BLaER1 treated with 17β-estradiol and CSF1 and Interleukin-3, amounts not matched to agents 10 nM and 100 nM (cell line): ENCODE measurements around the gene RNU1-3.
"Not testable (repeated sequence)": the region's sequence is repeated elsewhere in the genome, so short reads cannot be mapped to it uniquely, and the experiment has no call there.

Experiments used
- H3K27ac ChIP-seq, 11 experiments: shearing (Covaris generic); formaldehyde crosslinking; 2 replicates each; pipeline ENCODE4 v1.8.1; 2022
- H3K27me3 ChIP-seq, 11 experiments: shearing (Covaris generic); formaldehyde crosslinking; 2 replicates each; pipeline ENCODE4 v1.8.1; 2022
- H3K36me3 ChIP-seq, 11 experiments: shearing (Covaris generic); formaldehyde crosslinking; 2 replicates each; pipeline ENCODE4 v1.8.1; 2022
- H3K4me1 ChIP-seq, 10 experiments: shearing (Covaris generic); formaldehyde crosslinking; 2 replicates each; pipeline ENCODE4 v1.8.1; 2022
- H3K4me2 ChIP-seq, 11 experiments: shearing (Covaris generic); formaldehyde crosslinking; 2 replicates each; pipeline ENCODE4 v1.8.1; 2022
- H3K4me3 ChIP-seq, 10 experiments: shearing (Covaris generic); formaldehyde crosslinking; 2 replicates each; pipeline ENCODE4 v1.8.1; 2022
- H3K9ac ChIP-seq, 11 experiments: shearing (Covaris generic); formaldehyde crosslinking; 2 replicates each; pipeline ENCODE4 v1.8.1; 2022
- H3K9me3 ChIP-seq, 11 experiments: shearing (Covaris generic); formaldehyde crosslinking; replicated peaks in 1 of 11; 2 replicates each; pipeline ENCODE4 v1.8.1; 2022
- H4K20me1 ChIP-seq, 11 experiments: shearing (Covaris generic); formaldehyde crosslinking; 2 replicates each; pipeline ENCODE4 v1.8.1; 2022
- Cebpa-rat ChIP-seq, 11 experiments: shearing (Covaris generic); IDR thresholded peaks; 2 replicates each; pipeline ENCODE4 v1.8.1; 2022

Gene RNU1-3

GRCh38 chr1:16644482-16645270, 22.1 kb downstream of the RNU1-3 start:
- not testable (repeated sequence) for H3K9me3 ChIP-seq, H3K27me3 ChIP-seq
- peak overlapping the region; percentile 73 to 89 (median 82) for H3K27ac ChIP-seq
- H3K4me3 ChIP-seq = peak overlapping the region; percentile 72 to 82 (median 77)
- peak overlapping the region; percentile 81 to 91 (median 88) for H3K9ac ChIP-seq
- peak overlapping the region; percentile 87 to 96 (median 92) for H3K4me2 ChIP-seq
- peaks cover 0 to 24% (median 11%) of the 10 kb centered on the region in 11 experiments; a peak in 11 of 22 replicates for H3K36me3 ChIP-seq
- H3K4me1 ChIP-seq = peaks cover 26 to 32% (median 30%) of the 10 kb centered on the region in 10 experiments
- H4K20me1 ChIP-seq = peaks cover under 1 to 40% (median 25%) of the 10 kb centered on the region in 11 experiments; a peak in 15 of 22 replicates

GRCh38 chr1:16644193-16644481, 22.6 kb downstream of the RNU1-3 start:
- Histone ChIP-seq H3K27ac (peak overlapping the region; percentile 73 to 89 (median 82)), H3K4me2 (peak overlapping the region; percentile 87 to 96 (median 92))
- no peak for TF ChIP-seq Cebpa-rat (IDR thresholded peaks at IDR 0.05)

GRCh38 chr1:16643476-16644192, 23.1 kb downstream of the RNU1-3 start:
- Histone ChIP-seq H3K4me2 (peak overlapping the region; percentile 87 to 96 (median 92)), H3K4me1 (peaks cover 26 to 32% (median 30%) of the 10 kb centered on the region in 10 experiments), H3K27ac (peak overlapping the region; percentile 73 to 89 (median 82); a peak in 21 of 22 replicates), H4K20me1 (peaks cover 6 to 50% (median 36%) of the 10 kb centered on the region in 11 experiments; a peak in 17 of 22 replicates), H3K4me3 (peak overlapping the region; percentile 72 to 82 (median 77)), H3K36me3 (peaks cover 0 to 33% (median 11%) of the 10 kb centered on the region in 11 experiments; a peak in 13 of 22 replicates), H3K9ac (peak overlapping the region; percentile 81 to 91 (median 88))
- H3K9me3 ChIP-seq, H3K27me3 ChIP-seq: not testable (repeated sequence)

More at GRCh38 chr1:16644193-16644481, 22.6 kb downstream of the RNU1-3 start:
- Histone ChIP-seq H3K36me3 (peaks cover 0 to 29% (median 11%) of the 10 kb centered on the region in 11 experiments; a peak in 13 of 22 replicates), H3K4me3 (peak overlapping the region; percentile 72 to 82 (median 77)), H4K20me1 (peaks cover 6 to 45% (median 31%) of the 10 kb centered on the region in 11 experiments; a peak in 16 of 22 replicates), H3K9me3 (no peaks in the 10 kb centered on the region), H3K9ac (peak overlapping the region; percentile 81 to 91 (median 88)), H3K27me3 (no peaks in the 10 kb centered on the region), H3K4me1 (peaks cover 26 to 32% (median 30%) of the 10 kb centered on the region in 10 experiments)

GRCh38 chr1:16643001-16643411, 23.7 kb downstream of the RNU1-3 start:
- H3K9me3 ChIP-seq, H3K27ac ChIP-seq, H3K27me3 ChIP-seq: not testable (repeated sequence)
- peaks cover 6 to 57% (median 42%) of the 10 kb centered on the region in 11 experiments; a peak in 17 of 22 replicates for H4K20me1 ChIP-seq
- H3K4me1 ChIP-seq = peaks cover 26 to 32% (median 30%) of the 10 kb centered on the region in 10 experiments
- H3K36me3 ChIP-seq = peaks cover 0 to 33% (median 11%) of the 10 kb centered on the region in 11 experiments; a peak in 13 of 22 replicates
- H3K4me2 ChIP-seq = peak overlapping the region; percentile 87 to 96 (median 92)
- H3K4me3 ChIP-seq = peak overlapping the region; percentile 72 to 82 (median 77); a peak in 17 of 20 replicates
- H3K9ac ChIP-seq = peak overlapping the region; percentile 81 to 91 (median 88)

GRCh38 chr1:16642025-16642966, 24.5 kb downstream of the RNU1-3 start:
- H3K9ac ChIP-seq = peak overlapping the region; percentile 81 to 91 (median 88)
- peaks cover 26 to 32% (median 30%) of the 10 kb centered on the region in 10 experiments for H3K4me1 ChIP-seq
- not testable (repeated sequence) for H3K27ac ChIP-seq, H3K27me3 ChIP-seq, H3K9me3 ChIP-seq
- H3K4me2 ChIP-seq = peak overlapping the region; percentile 87 to 96 (median 92)
- H3K4me3 ChIP-seq = peak overlapping the region in 5 of 10 experiments; percentile 72 to 82 (median 76); a peak in 6 of 20 replicates
- peaks cover 6 to 64% (median 47%) of the 10 kb centered on the region in 11 experiments; a peak in 17 of 22 replicates for H4K20me1 ChIP-seq
- H3K36me3 ChIP-seq = peaks cover 0 to 33% (median 11%) of the 10 kb centered on the region in 11 experiments; a peak in 15 of 22 replicates

GRCh38 chr1:16641159-16641975, 25.4 kb downstream of the RNU1-3 start:
- H3K27me3 ChIP-seq, H3K4me3 ChIP-seq, H3K9me3 ChIP-seq, H3K4me2 ChIP-seq, H3K27ac ChIP-seq: not testable (repeated sequence)
- peak overlapping the region in 3 of 11 experiments; percentile 87 to 90 (median 90); a peak in 2 of 22 replicates for H3K9ac ChIP-seq
- H3K36me3 ChIP-seq = peaks cover 0 to 41% (median 18%) of the 10 kb centered on the region in 11 experiments; a peak in 16 of 22 replicates
- peaks cover 26 to 32% (median 30%) of the 10 kb centered on the region in 10 experiments for H3K4me1 ChIP-seq
- H4K20me1 ChIP-seq = peaks cover 6 to 73% (median 51%) of the 10 kb centered on the region in 11 experiments; a peak in 17 of 22 replicates

GRCh38 chr1:16639091-16640031, 27.4 kb downstream of the RNU1-3 start:
- not testable (repeated sequence) for H3K9me3 ChIP-seq, H3K4me2 ChIP-seq, H3K27me3 ChIP-seq, H3K4me3 ChIP-seq, H3K27ac ChIP-seq
- Histone ChIP-seq H3K4me1 (peaks cover 15 to 22% (median 20%) of the 10 kb centered on the region in 10 experiments), H4K20me1 (peaks cover 6 to 88% (median 63%) of the 10 kb centered on the region in 11 experiments; a peak in 17 of 22 replicates), H3K36me3 (peaks cover 10 to 59% (median 29%) of the 10 kb centered on the region in 11 experiments), H3K9ac (peak overlapping the region in 6 of 11 experiments; percentile 1 to 36 (median 4); a peak in 3 of 22 replicates)

GRCh38 chr1:16637941-16638778, 28.6 kb downstream of the RNU1-3 start:
- H3K9me3 ChIP-seq, H3K27me3 ChIP-seq, H3K27ac ChIP-seq, H3K4me2 ChIP-seq, H3K4me3 ChIP-seq, H3K9ac ChIP-seq: not testable (repeated sequence)
- peaks cover 22 to 71% (median 41%) of the 10 kb centered on the region in 11 experiments for H3K36me3 ChIP-seq
- peaks cover 5 to 86% (median 65%) of the 10 kb centered on the region in 11 experiments; a peak in 17 of 22 replicates for H4K20me1 ChIP-seq
- peaks cover 7 to 14% (median 12%) of the 10 kb centered on the region in 10 experiments for H3K4me1 ChIP-seq
